ENCODE measurements around the gene CCDC197. TPM values are rescaled to one million over a fixed set of nuclear protein-coding genes. Genes with fewer than 3 reads are reported as not detected.
A peak's percentile ranks its signal among the peaks of the same experiment; 100 is the strongest.

Gene CCDC197
- total RNA-seq, 2 donors from 2014 or later, result not detected

DNA sequence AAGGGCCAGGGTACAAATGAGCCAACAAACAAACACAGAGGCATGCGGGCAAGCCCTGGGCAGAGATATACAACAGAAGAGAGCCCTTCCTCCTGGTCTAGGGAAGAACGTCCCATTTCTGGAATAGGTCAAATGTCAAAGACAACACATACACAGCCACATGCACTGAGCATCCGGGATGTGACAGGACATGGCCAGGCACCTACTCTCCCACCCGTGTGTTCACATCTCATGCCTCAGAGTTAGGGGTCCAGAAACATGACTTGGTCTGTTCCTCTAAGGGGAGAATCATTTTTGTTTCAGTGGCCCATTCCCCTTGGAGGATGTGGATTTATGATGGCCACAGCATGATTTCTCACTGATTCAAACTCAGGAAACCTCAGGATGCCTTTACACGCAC, 19.9 kb upstream of the CCDC197 start:
- peaks cover 4% of the 10 kb centered on the region for H3K27me3 Mint-ChIP-seq
- H3K9me3 ChIP-seq (ENCODE audit: control insufficient read depth, low read length, poor library complexity, severe bottlenecking), result no peaks in the 10 kb centered on the region
- peaks cover 4% of the 10 kb centered on the region for H3K36me3 Mint-ChIP-seq (ENCODE audit: low read depth)
- peak overlapping the region; percentile 71 for H3K4me3 Mint-ChIP-seq
- DNase-seq (no peak), ATAC-seq (no peak)
- H3K27ac Mint-ChIP-seq, result peak overlapping the region; percentile 44
- H3K4me1 Mint-ChIP-seq, result peaks cover 41% of the 10 kb centered on the region

DNA sequence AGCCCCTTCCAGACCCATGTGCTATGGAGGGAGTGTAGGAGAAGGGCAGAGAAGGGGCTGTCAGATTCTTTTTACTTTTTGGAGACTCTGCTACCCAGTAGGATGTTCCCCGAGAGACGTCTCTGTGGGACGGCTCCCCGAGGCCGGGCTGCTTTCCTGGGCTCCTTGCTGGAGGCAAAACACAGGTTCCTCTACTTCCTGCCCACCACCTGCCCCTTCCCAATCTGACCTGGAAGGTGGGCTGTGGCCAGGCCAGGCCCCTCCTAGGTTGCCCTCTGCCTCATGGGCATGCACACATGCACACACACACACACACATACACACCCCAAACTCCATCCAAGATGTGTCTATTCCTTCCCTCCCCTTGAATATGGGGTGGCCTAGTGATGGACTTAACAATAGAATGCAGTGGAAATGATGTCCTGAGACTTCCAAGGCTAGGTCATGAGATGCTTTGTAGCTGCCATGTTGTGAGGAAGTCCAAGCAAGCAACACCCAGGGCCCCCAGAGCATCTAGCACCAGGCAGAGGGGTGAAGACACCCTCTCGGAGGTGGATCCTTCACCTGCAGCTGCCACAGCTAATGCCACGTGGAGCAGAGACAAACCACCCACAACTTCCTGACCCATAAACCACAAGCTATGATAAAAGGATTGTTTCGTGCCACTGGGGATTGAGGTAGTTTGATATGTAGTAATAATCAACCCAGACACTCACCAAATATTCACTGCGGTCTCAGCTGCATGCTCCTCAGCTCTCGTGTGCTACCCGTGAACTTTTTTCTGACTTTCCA, 19.1 kb upstream of the CCDC197 start:
- H3K27ac Mint-ChIP-seq, result peak overlapping the region; percentile 44
- no peaks in the 10 kb centered on the region for H3K9me3 ChIP-seq (ENCODE audit: control insufficient read depth, low read length, poor library complexity, severe bottlenecking)
- H3K36me3 Mint-ChIP-seq (ENCODE audit: low read depth), result peaks cover 4% of the 10 kb centered on the region
- DNase-seq (peak in 2 of 3 donors; percentile 45 to 55), ATAC-seq (peak; percentile 93)
- peaks cover 40% of the 10 kb centered on the region for H3K4me1 Mint-ChIP-seq
- peaks cover 4% of the 10 kb centered on the region for H3K27me3 Mint-ChIP-seq
- H3K4me3 Mint-ChIP-seq, result peak overlapping the region; percentile 4

DNA sequence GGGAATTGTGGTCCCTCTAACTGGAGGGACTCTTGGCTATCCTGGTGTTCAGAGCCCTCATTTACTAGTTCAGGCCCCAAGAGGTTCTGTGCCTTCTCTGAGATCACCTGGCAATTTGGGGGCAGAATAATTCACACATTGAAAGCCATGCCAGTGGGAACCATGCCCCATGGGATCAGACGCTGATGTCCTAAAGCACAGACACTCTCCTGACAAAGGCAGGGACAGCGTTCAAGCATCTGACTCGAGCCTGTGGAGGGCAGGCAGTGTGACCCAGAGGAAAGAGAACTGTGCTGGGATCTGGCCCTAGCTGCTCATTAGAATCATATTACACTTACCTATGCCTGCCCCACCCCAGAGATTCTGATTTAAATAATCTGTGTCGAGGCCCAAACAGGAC, 18.4 kb upstream of the CCDC197 start:
- H3K36me3 Mint-ChIP-seq (ENCODE audit: low read depth), result peaks cover 4% of the 10 kb centered on the region
- peak overlapping the region; percentile 44 for H3K27ac Mint-ChIP-seq
- H3K27me3 Mint-ChIP-seq, result peaks cover 4% of the 10 kb centered on the region
- peaks cover 40% of the 10 kb centered on the region for H3K4me1 Mint-ChIP-seq
- DNase-seq (no peak), ATAC-seq (peak; percentile 14)
- no peaks in the 10 kb centered on the region for H3K9me3 ChIP-seq (ENCODE audit: control insufficient read depth, low read length, poor library complexity, severe bottlenecking)
- no peak overlapping the region for H3K4me3 Mint-ChIP-seq

DNA sequence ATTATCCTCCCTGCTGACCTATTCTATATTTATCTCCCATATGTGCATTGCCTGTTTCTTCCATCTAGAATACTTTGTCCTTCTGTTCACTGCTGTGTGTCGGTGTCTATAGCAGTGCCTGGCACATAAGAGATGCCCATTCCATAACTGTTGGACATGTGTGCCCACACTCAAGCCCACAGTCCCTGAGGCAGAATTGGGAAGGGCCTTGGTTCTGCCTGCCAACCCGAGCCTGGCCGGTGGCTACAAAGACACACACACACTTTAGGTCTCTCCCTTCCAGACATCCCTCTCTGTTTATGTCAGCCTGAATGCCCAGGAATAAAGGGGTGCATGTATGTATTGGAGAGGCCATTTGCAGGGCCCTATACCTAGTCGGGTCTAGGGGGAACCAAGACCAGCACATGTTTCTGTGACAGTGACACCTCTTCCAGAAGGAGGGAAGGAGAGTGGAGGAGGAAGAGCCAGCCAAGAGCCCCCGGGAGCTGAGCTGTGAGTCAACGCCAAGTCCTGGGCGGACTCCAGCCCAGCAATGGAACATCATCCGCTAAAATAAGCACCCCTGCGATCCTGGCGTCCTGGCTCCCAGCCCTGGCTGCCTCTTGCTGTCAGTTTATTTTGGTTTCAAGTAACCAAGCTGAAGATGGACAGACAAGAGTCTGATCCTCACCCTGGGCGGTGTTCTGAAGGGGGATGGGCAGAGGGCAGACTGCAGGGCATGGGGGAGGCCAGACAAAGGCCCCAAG, 16.5 kb upstream of the CCDC197 start:
- ATAC-seq (no peak), DNase-seq (no peak)
- Mint-ChIP-seq H3K36me3 (ENCODE audit: low read depth) (peaks cover 4% of the 10 kb centered on the region), H3K27me3 (peaks cover 4% of the 10 kb centered on the region), H3K4me1 (peaks cover 36% of the 10 kb centered on the region), H3K4me3 (no peak overlapping the region), H3K27ac (no peak overlapping the region)
- no peaks in the 10 kb centered on the region for H3K9me3 ChIP-seq (ENCODE audit: control insufficient read depth, low read length, poor library complexity, severe bottlenecking)

DNA sequence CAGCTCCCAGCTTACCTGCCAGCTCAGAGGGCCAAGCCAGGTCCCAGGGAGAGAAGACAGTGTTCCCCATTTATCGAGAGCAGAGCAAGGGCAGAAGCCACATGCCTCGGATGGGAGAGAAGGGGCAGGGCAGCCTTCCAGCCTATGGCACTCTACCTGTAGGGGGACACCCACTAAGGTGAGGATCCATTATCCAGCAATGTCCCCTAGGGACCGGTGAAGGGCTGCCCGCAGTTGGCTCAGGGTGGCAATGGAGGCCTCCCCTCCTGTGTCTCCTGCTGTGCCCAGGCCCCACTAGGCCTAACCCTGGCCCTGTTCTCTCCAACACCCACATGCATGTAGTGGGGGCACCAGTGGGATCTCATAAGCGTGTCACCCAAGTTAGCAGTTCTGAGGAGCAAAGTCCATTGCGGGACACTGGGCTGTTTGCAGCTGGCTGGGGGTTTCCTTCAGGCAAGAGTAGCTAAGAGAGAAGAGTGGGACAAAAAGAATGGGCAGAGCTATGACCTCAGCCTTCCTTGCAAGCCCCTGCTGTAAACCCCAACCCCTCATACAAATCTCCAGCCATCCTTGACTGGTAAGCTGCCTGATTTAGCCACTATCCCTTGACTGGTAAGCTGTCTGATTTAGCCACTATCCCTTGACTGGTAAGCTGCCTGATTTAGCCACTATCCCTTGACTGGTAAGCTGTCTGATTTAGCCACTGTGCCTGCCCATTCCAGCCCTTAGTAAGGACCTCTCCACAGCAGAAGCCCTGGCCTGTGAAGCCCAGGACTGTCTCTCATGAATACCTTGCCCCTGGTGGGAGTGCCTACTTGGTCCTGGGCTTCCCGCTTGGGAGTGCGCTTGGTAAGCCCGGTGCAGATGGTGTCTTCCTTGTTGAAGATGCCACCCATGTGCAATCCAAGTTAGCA, 15.5 kb upstream of the CCDC197 start:
- H3K27me3 Mint-ChIP-seq, result peaks cover 4% of the 10 kb centered on the region
- no peaks in the 10 kb centered on the region for H3K9me3 ChIP-seq (ENCODE audit: control insufficient read depth, low read length, poor library complexity, severe bottlenecking)
- peaks cover 29% of the 10 kb centered on the region for H3K4me1 Mint-ChIP-seq
- no peak overlapping the region for H3K4me3 Mint-ChIP-seq
- ATAC-seq (no peak), DNase-seq (no peak)
- H3K36me3 Mint-ChIP-seq (ENCODE audit: low read depth), result peaks cover 4% of the 10 kb centered on the region
- no peak overlapping the region for H3K27ac Mint-ChIP-seq

DNA sequence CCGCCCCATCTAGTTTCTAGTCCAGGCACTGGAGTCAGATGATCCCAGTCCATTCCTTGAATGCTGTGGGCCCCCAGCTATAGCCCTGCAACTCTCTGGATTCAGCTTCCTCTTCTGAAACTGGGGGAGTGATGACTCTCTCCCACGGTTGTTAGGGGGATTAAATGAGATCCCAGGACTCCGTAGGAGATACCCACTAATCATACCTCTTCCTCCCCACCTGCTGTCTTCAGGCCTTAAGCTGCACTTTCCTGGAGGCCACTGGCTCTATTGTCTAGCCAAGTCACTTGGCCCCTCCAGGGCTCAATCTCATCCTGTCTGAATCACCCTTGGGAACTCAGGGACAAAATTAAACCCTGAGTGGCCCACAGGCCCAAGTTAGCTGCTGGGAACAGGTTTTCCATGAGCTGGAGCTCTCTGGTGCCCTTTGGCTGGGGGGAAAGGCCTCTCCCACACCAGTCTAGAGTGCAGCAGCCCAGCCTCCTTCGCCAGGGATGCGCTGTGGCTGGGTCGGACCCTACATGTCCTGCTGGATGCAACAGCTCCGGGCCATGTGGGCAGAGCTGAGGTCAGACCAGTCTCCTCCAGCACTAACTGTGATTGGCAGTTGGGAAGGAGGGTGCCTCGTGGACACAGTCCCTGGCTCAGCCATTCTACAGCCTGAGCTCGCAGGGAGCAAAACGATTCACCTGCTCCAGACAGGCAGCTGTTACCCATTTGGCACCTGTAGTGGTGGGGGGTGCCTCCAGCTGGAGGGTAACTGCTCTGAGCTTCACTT, 14.7 kb upstream of the CCDC197 start:
- Mint-ChIP-seq H3K27me3 (peaks cover 4% of the 10 kb centered on the region), H3K4me3 (no peak overlapping the region), H3K27ac (no peak overlapping the region), H3K4me1 (peaks cover 24% of the 10 kb centered on the region), H3K36me3 (ENCODE audit: low read depth) (no peaks in the 10 kb centered on the region)
- ATAC-seq (no peak), DNase-seq (no peak)
- H3K9me3 ChIP-seq (ENCODE audit: control insufficient read depth, low read length, poor library complexity, severe bottlenecking), result no peaks in the 10 kb centered on the region

DNA sequence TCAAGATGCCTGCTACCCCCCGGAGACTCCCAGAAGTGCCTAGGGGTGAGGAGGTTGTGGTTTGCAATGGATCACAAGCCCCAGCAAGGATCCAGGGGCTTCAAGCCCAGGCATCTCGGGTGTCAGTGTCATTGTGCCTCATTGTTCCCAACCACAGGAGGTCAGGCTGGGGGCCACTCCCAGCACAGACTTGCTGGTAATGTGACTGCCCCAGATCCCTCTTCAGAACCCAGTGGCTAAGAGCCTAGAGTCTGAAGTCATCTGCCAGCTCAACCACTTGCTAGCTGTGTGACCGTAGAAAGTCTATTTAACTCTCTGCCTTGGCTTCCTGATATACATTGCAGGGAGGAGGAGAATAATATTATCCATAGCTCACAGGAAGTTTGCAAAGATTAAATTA, 13.0 kb upstream of the CCDC197 start:
- ATAC-seq, result no peak
- Mint-ChIP-seq H3K4me1 (peaks cover 12% of the 10 kb centered on the region), H3K4me3 (no peak overlapping the region), H3K27ac (no peak overlapping the region), H3K36me3 (ENCODE audit: low read depth) (no peaks in the 10 kb centered on the region), H3K27me3 (peaks cover 4% of the 10 kb centered on the region)
- no peak for DNase-seq
- no peaks in the 10 kb centered on the region for H3K9me3 ChIP-seq (ENCODE audit: control insufficient read depth, low read length, poor library complexity, severe bottlenecking)

DNA sequence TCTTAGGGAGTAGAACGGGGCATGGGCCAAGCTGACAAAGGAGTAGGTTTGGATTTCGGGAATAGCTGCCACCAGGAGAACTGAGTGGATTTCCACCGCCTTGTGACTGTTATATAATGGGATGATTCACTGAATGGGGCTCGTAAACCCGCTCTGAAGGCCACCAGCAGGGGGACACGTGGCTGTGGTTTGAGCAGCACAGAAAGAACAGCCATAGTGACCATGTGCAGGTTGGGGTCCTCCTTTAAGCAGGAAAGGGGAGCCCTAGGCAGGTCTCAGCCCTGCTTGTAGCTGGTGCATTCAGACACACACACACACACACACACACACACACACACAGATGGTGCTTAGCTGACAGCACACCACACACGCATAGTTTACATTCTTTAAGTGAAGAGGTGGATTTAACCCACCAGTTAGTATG, 12.1 kb upstream of the CCDC197 start:
- no peak for ATAC-seq
- no peaks in the 10 kb centered on the region for H3K9me3 ChIP-seq (ENCODE audit: control insufficient read depth, low read length, poor library complexity, severe bottlenecking)
- Mint-ChIP-seq H3K27ac (no peak overlapping the region), H3K27me3 (peaks cover 4% of the 10 kb centered on the region), H3K36me3 (ENCODE audit: low read depth) (no peaks in the 10 kb centered on the region), H3K4me1 (peaks cover 10% of the 10 kb centered on the region), H3K4me3 (no peak overlapping the region)
- DNase-seq, result no peak

DNA sequence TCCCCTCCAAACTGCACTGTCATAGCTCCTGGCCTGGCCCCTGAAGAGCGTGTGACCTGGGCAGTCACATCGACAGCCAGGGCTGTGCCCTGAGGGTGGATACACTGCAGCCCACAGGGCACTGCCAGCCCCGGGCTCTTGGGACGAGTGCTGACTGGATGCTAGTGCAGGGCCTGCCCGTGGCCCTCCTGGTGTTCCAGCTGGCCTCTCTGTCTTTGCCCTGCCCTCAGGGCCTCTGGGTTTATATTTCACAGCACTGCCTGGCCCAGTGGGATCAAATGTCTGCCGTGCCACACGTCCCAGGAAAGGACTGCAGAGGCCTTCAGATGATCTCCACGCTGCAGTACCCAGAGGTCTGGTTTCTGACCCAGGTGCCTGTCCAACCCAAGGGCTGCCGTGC, 10.1 kb upstream of the CCDC197 start:
- no peak overlapping the region for H3K27ac Mint-ChIP-seq
- H3K36me3 Mint-ChIP-seq (ENCODE audit: low read depth), result peaks cover 2% of the 10 kb centered on the region
- no peak overlapping the region for H3K4me3 Mint-ChIP-seq
- no peaks in the 10 kb centered on the region for H3K9me3 ChIP-seq (ENCODE audit: control insufficient read depth, low read length, poor library complexity, severe bottlenecking)
- ATAC-seq (no peak), DNase-seq (no peak)
- peaks cover 6% of the 10 kb centered on the region for H3K4me1 Mint-ChIP-seq
- H3K27me3 Mint-ChIP-seq, result peaks cover 8% of the 10 kb centered on the region

DNA sequence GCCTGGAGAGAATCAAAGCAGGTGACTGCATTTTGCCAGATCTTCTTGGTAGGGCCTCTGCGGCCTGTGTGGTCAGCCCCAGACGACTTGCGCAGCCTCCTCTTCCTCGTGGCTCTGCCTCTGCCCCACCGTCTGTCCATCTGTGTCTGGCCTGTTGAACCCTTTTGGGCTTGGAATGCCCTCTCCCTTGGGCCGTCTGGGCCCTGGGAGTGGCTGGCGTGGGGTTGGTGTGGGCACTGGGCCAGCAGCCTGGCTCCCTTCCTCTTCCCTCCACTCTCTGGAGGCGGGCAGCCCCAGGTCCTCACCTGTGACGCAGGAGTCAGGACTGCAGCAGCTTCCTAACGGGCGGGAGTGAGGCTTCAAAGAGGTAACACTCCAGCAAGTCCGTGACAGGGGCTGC, 9.7 kb upstream of the CCDC197 start:
- no peaks in the 10 kb centered on the region for H3K9me3 ChIP-seq (ENCODE audit: control insufficient read depth, low read length, poor library complexity, severe bottlenecking)
- Mint-ChIP-seq H3K36me3 (ENCODE audit: low read depth) (peaks cover 2% of the 10 kb centered on the region), H3K4me3 (no peak overlapping the region), H3K27ac (no peak overlapping the region), H3K4me1 (peaks cover 6% of the 10 kb centered on the region), H3K27me3 (peaks cover 8% of the 10 kb centered on the region)
- ATAC-seq, result no peak
- no peak for DNase-seq

DNA sequence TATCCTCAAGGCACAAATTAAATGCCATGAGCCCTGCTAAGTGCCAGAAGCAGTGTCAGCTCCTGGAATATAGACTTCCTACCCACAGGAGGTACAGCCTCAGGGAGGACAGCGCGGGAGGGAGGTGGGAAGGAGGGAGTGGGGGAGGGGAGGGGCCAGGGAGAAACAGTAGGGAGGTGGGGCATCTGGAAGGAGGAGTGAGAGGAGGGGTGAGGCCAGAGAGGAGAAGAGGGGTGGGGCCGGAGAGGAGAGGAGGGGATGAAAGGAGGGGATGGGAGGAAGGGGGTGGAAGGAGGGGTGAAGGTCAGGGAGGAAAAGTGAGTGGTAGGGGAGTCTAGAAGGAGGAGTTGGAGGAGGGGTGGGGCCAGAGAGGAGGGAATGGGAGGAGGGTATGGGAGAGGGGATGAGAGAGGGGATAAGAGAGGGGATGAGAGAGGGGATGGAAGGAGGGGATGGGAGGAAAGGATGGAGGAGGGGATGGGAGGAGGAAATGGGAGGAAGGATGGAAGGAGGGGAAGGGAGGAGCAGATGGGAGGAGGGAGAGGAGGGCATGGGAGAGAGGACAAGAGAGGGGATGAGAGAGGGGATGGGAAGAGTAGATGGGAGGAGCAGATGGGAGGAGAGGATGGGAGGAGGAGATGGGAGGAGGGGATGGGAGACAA, 9.2 kb upstream of the CCDC197 start:
- H3K36me3 Mint-ChIP-seq (ENCODE audit: low read depth), result peaks cover 2% of the 10 kb centered on the region

DNA sequence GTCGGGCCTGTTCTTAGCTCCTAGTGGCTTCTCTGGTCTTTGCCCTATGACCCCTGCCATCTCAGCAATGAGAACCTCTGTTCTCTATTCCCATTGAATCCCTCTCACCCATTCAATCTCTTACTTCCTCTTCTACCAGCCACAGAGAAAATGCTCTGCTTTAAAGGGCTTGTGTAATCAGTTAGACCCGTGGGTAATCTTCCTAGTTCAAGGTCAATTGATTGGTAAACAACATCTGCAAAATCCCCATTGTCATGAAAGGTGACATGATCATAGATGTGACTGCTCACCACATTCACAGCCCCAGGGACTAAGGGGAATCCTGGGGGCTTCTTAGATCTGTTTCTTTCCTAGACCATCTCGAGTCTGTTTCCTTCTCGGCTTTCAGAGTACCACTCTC, 7.2 kb upstream of the CCDC197 start:
- peaks cover 3% of the 10 kb centered on the region for H3K4me1 Mint-ChIP-seq
- ATAC-seq, result no peak
- H3K4me3 Mint-ChIP-seq, result no peak overlapping the region
- H3K27ac Mint-ChIP-seq, result no peak overlapping the region
- peaks cover 8% of the 10 kb centered on the region for H3K27me3 Mint-ChIP-seq
- peaks cover 2% of the 10 kb centered on the region for H3K36me3 Mint-ChIP-seq (ENCODE audit: low read depth)
- no peaks in the 10 kb centered on the region for H3K9me3 ChIP-seq (ENCODE audit: control insufficient read depth, low read length, poor library complexity, severe bottlenecking)
- DNase-seq, result no peak

More for the DNA sequence above, 9.2 kb upstream of the CCDC197 start:
- H3K4me1 Mint-ChIP-seq, result peaks cover 6% of the 10 kb centered on the region
- DNase-seq, result no peak
- peaks cover 8% of the 10 kb centered on the region for H3K27me3 Mint-ChIP-seq
- H3K4me3 Mint-ChIP-seq, result no peak overlapping the region
- ATAC-seq, result no peak
- no peak overlapping the region for H3K27ac Mint-ChIP-seq
- no peaks in the 10 kb centered on the region for H3K9me3 ChIP-seq (ENCODE audit: control insufficient read depth, low read length, poor library complexity, severe bottlenecking)
